Upper lobe of right lung (tissue), 1 donor: ENCODE measurements around the gene IPPK. TPM values are rescaled to one million over a fixed set of nuclear protein-coding genes. Genes with fewer than 3 reads are reported as not detected.

ENCODE experiments used
- ATAC-seq: fragments of 200-7000 bp; cut with Tn5 transposase; one replicate; pipeline ENCODE4 v1.9.1; 2020; ENCODE audit warnings: mild to moderate bottlenecking, moderate library complexity
- DNase-seq: peaks from one replicate; pipeline ENCODE4 v3.0.0-alpha.2; 2020
- H3K27ac ChIP-seq: fragments of 200-600 bp; one replicate; pipeline ENCODE4 v1.8.0; 2022
- H3K27me3 ChIP-seq: fragments of 200-600 bp; one replicate; pipeline ENCODE4 v1.8.0; 2022; ENCODE audit warnings: mild to moderate bottlenecking
- H3K36me3 ChIP-seq: fragments of 200-600 bp; one replicate; pipeline ENCODE4 v1.8.0; 2022
- H3K4me1 ChIP-seq: fragments of 200-600 bp; one replicate; pipeline ENCODE4 v1.8.0; 2022
- H3K4me3 ChIP-seq: fragments of 200-600 bp; one replicate; pipeline ENCODE4 v1.8.0; 2022; ENCODE audit warnings: mild to moderate bottlenecking
- H3K9me3 ChIP-seq: fragments of 200-600 bp; one replicate; pipeline ENCODE4 v1.8.0; 2022
- intact Hi-C: fragments of 100-400 bp; cut with DNase I; formaldehyde crosslinking; loops from one replicate; pipeline ENCODE4 v1.11.0; 2022
- total RNA-seq: library from RNA; stranded (reverse); fragmentation: NEBNext Ultra II Directional; extraction: Animal tissue kit (Norgen Biotek cat#: 25700); gene quantifications from one replicate; pipeline ENCODE4 v1.2.1, GENCODE V29; 2021
- TF ChIP-seq, protein P1 (sequence below): fragments of 200-600 bp; IDR thresholded peaks from one replicate; pipeline ENCODE4 v1.8.0; 2022; ENCODE audit warnings: antibody characterized with exemption
- donor health status: DM: no; HTN: yes; CAD: no; lungs with severe emphysema.

Gene IPPK
- total RNA-seq, 1 donor from 2014 or later, result 9.6 TPM

DNA sequence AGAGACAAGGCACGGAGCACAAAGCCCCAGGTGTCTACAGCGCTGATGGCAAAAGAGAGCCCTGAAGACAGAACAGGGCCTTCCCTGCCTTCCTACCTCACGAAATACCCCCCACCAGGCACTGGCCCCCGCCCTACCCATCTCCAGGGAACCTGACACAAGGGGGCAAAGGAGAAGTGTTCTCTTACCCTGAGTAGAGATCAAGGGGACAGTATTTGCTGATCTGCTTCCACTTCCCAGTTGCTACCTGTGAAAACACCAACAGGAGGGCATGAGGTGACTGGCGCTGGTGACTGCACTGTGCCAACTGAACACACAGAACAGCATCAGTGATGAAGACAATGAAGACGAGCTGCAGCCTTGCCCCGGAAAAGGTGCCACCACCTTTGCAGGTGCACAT lies 27.4 kb downstream of the IPPK start:
- ATAC-seq (no peak), DNase-seq (no peak)
- no peaks in the 10 kb centered on the region for H3K4me1 ChIP-seq
- H3K4me3 ChIP-seq, result no peak overlapping the region
- intact Hi-C loops, result no loop called here
- TF ChIP-seq, protein P1, sequence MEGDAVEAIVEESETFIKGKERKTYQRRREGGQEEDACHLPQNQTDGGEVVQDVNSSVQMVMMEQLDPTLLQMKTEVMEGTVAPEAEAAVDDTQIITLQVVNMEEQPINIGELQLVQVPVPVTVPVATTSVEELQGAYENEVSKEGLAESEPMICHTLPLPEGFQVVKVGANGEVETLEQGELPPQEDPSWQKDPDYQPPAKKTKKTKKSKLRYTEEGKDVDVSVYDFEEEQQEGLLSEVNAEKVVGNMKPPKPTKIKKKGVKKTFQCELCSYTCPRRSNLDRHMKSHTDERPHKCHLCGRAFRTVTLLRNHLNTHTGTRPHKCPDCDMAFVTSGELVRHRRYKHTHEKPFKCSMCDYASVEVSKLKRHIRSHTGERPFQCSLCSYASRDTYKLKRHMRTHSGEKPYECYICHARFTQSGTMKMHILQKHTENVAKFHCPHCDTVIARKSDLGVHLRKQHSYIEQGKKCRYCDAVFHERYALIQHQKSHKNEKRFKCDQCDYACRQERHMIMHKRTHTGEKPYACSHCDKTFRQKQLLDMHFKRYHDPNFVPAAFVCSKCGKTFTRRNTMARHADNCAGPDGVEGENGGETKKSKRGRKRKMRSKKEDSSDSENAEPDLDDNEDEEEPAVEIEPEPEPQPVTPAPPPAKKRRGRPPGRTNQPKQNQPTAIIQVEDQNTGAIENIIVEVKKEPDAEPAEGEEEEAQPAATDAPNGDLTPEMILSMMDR, result no peak
- H3K27me3 ChIP-seq, result no peaks in the 10 kb centered on the region
- H3K27ac ChIP-seq, result no peak overlapping the region
- H3K9me3 ChIP-seq, result no peaks in the 10 kb centered on the region
- peaks cover 84% of the 10 kb centered on the region for H3K36me3 ChIP-seq

DNA sequence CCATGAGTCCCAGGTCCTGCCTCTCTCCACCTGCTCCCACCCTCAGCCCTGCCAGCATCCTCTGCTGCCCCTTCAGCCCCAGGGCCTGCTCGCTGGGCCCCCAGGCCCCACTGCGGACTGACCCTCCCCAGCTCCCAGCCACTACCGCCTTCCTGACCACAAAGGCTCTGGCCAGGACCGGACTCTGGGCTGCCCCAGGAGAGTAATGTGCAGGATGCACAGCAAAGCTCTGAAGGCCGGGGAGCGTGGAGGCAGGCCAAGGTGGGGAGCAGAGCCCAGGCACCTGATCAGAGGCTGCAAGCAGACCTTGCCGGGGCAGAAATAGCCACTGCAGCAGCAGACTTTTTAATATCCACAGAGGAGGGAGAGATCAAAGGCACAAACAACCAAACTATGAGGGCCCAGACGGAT lies 27.9 kb downstream of the IPPK start:
- no peak overlapping the region for H3K4me3 ChIP-seq
- no peaks in the 10 kb centered on the region for H3K9me3 ChIP-seq
- intact Hi-C loops, result no loop called here
- TF ChIP-seq, protein P1, result no peak
- no peaks in the 10 kb centered on the region for H3K4me1 ChIP-seq
- no peak for DNase-seq
- H3K27ac ChIP-seq, result no peak overlapping the region
- no peak for ATAC-seq
- H3K36me3 ChIP-seq, result peaks cover 84% of the 10 kb centered on the region
- no peaks in the 10 kb centered on the region for H3K27me3 ChIP-seq

DNA sequence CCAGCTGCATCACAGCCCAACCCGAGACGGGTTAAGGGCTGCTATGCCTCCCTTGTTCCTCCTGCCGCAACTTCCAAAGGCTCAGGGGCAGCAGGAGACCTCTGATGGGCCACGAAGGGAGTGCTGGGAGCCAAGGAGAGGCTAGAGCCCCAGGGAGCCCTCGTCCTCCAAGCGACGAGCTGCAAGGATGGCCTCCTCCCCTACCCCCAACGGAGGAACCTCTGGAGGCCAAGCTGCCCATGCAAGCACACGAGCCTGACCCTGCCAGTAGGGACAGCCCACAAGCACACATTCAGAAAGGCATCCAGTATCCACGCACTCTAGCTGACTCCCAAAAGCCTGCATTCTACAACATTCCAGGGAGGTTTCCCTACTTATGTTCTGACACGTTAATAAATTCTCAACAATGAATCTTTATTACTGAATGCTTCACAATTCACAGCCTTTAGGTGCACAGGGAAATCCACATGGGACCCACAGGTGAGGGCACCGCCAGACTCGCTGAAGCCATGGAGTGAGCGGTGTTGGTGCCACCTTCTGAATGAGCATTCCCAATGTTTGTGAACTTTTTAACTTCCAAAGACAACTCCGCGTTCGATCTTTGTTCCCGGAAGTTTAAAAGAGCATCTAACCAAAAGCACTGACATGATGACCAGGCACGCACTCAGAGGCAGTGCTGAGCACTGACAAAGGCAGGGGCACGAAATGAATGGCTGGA lies 28.7 kb downstream of the IPPK start:
- peaks cover 90% of the 10 kb centered on the region for H3K36me3 ChIP-seq

DNA sequence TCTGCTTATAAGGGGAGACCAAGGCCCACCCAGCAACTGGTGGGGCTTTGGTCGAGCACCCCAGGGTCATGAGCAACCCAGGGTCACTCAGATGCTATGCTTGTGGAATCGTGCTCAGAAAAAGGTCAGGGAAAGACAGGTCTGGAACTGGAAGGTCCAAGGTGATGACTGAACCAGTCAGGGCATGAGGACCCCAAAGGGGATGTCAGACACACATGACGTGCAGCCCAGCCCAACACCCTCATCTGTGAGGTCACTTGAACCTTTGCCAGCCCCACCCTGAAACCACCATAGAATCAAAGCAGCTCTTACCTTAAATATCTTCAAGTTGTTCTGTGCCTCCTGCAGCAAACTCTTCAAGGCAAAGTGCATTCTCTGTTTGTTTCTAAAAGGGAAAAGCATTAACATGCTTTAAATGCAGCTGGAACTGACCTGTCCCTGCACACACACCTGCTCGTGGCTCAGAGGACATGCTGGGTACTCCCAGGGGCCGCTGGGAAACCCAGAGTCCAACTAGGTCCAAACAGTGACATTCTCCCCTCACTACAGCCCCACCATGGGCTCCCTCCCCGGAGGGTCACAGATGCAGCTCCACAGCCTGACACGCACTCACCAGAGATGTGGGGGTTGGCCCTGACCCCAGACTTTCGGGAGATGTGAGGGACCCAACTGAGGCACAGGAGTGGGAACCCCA lies 29.4 kb downstream of the IPPK start:
- Histone ChIP-seq H3K27ac (no peak overlapping the region), H3K27me3 (no peaks in the 10 kb centered on the region), H3K4me3 (no peak overlapping the region), H3K4me1 (no peaks in the 10 kb centered on the region), H3K9me3 (no peaks in the 10 kb centered on the region), H3K36me3 (peaks cover 91% of the 10 kb centered on the region)
- TF ChIP-seq, protein P1, result no peak
- intact Hi-C loops, result no loop called here
- no peak for DNase-seq
- ATAC-seq, result no peak

More for the DNA sequence above, 28.7 kb downstream of the IPPK start:
- no peaks in the 10 kb centered on the region for H3K4me1 ChIP-seq
- no peaks in the 10 kb centered on the region for H3K27me3 ChIP-seq
- intact Hi-C loops, result no loop called here
- no peak for DNase-seq
- H3K9me3 ChIP-seq, result no peaks in the 10 kb centered on the region
- TF ChIP-seq, protein P1, result no peak
- no peak overlapping the region for H3K27ac ChIP-seq
- H3K4me3 ChIP-seq, result no peak overlapping the region
- ATAC-seq, result no peak

DNA sequence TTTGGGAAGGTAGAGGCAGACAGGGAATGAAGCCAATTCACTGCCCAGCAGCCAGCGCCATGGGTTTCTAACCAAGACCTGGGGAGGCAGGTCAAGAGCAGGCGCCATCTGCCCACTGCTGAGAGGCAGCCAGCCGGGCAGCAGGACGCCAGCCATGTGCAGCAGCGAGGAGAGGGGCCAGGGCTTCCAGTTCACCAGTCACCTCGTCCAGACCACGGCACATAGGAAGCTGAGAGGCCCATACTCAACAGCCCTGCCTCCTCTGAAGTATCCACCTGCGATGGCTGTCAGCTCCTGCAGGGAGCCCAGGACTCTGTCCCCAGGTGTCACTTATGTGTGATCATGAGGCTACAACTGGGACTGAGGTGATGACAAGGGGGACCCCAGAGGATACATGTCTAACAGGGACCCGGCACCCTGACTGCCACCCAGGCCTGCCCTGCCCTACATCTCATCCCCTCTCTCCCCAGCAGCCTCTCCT lies 30.1 kb downstream of the IPPK start:
- no peak for DNase-seq
- H3K36me3 ChIP-seq, result peaks cover 93% of the 10 kb centered on the region
- TF ChIP-seq, protein P1, result no peak
- no peak overlapping the region for H3K4me3 ChIP-seq
- intact Hi-C loops, result no loop called here
- no peaks in the 10 kb centered on the region for H3K9me3 ChIP-seq
- no peak for ATAC-seq
- no peaks in the 10 kb centered on the region for H3K27me3 ChIP-seq
- H3K4me1 ChIP-seq, result no peaks in the 10 kb centered on the region
- H3K27ac ChIP-seq, result no peak overlapping the region
